Urothelium cell line (cell line): ENCODE results near the gene ASB14.
A peak's percentile ranks its signal among the peaks of the same experiment; 100 is the strongest.
"Not testable (repeated sequence)": the region's sequence is repeated elsewhere in the genome, so short reads cannot be mapped to it uniquely, and the experiment has no call there.

ENCODE experiments used
- DNase-seq: peaks from one replicate; pipeline ENCODE4 v3.0.0; 2011; ENCODE audit warnings: low spot score, mixed read lengths
- FAIRE-seq: peaks from 2 replicates; lab custom pipeline; 2011; peaks lifted over from hg19 to GRCh38; lab: Jason Lieb, UNC

ASB14 gene

GRCh38 chr3:57292159-57292896 lies at the start of gene ASB14:
Gene ASB14 (minus strand): TSS chr3:57292685. CDS start chr3:57292033, 652 bp downstream.
- DNase-seq (no peak), FAIRE-seq (no peak)

DNA sequence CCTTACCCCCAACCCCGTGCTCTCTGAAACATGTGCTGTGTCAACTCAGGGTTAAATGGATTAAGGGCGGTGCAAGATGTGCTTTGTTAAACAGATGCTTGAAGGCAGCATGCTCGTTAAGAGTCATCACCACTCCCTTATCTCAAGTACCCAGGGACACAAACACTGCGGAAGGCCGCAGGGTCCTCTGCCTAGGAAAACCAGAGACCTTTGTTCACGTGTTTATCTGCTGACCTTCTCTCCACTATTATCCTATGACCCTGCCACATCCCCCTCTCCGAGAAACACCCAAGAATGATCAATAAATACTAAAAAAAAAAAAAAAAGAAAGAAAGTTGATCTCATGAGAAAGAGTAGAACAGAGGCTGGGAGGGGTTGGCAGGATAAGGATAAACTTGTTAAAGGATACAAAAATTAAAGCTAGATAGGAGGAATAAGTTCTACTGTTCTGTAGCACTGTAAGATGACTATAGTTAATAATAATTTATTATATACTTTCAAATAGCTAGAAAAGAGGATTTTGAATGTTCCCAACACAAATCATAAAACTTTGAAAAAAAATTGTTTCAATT lies 46.7 kb upstream of the ASB14 start:
- FAIRE-seq, DNase-seq: not testable (repeated sequence)

- not testable (repeated sequence) for FAIRE-seq
These were observed 46.0 kb upstream of the ASB14 start for GRCh38 chr3:57338272-57339070.

GRCh38 chr3:57335283-57335938 lies 42.9 kb upstream of the ASB14 start:
- DNase-seq, result no peak
- FAIRE-seq, result no peak

More at GRCh38 chr3:57338272-57339070, 46.0 kb upstream of the ASB14 start:
- DNase-seq, result not testable (repeated sequence)

GRCh38 chr3:57331078-57331610 lies 38.7 kb upstream of the ASB14 start:
- DNase-seq, result no peak
- no peak for FAIRE-seq

- FAIRE-seq, DNase-seq: not testable (repeated sequence)
These were observed 34.0 kb upstream of the ASB14 start for GRCh38 chr3:57326498-57326897.

GRCh38 chr3:57314204-57314603 lies 21.7 kb upstream of the ASB14 start:
- no peak for FAIRE-seq

DNA sequence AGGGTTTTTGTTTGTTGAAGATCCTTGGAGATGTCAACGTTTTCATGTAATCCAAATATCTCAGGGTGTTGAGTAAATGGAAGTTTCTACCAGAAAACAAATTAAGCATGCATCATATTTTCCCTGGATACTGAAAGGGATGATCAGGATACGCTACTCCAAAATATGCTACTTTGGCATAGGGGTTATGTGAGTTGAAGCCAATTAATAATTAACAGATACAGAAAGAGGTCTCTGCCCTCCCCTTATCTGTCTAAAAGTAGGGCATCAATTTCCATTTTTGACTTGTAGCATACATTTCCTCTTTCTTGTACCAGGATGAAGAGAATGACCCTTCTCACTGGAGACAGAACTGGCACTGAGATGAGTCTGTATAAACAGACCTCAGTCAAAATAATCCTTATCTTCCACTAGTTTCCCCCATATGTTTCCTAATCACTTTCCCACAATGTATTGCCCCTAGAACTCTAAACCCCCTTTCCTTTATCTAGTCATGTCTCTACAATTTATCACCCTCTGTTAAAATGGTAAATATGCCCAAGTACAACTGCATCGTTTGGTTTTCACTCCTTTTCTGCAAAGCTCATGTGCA lies 17.4 kb upstream of the ASB14 start:
- DNase-seq (no peak), FAIRE-seq (no peak)

More at GRCh38 chr3:57314204-57314603, 21.7 kb upstream of the ASB14 start:
- DNase-seq, result no peak

GRCh38 chr3:57303520-57303919 lies 11.0 kb upstream of the ASB14 start:
- peak; percentile 29 for DNase-seq
- not testable (repeated sequence) for FAIRE-seq

- no peak for FAIRE-seq
- peak; percentile 68 for DNase-seq
These were observed 5.6 kb upstream of the ASB14 start for GRCh38 chr3:57298041-57298440.

GRCh38 chr3:57292897-57293526 lies 527 bp upstream of the ASB14 start:
- DNase-seq (no peak), FAIRE-seq (no peak)

DNA sequence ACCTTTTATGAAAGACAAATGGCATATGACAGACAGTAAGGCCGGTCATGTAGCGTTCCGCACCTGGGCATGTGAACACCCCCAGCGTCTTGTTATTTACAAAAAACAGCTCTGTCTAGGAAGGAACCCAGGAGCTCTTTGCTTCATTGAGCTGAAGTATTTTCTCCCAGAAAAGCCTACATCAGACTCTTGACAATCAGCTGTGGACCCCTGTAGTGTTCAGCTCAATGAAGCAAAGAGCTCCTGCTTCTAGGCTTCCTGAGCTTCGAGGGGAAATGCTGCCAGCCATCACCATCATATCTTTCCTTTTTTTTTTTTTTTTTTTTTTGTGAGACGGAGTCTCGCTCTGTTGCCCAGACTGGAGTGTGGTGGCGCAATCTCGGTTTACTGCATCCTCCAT lies 4.1 kb downstream of the ASB14 start:
- no peak for FAIRE-seq
- DNase-seq, result no peak

GRCh38 chr3:57287205-57287604 lies 5.3 kb downstream of the ASB14 start:
- DNase-seq (no peak), FAIRE-seq (no peak)

DNA sequence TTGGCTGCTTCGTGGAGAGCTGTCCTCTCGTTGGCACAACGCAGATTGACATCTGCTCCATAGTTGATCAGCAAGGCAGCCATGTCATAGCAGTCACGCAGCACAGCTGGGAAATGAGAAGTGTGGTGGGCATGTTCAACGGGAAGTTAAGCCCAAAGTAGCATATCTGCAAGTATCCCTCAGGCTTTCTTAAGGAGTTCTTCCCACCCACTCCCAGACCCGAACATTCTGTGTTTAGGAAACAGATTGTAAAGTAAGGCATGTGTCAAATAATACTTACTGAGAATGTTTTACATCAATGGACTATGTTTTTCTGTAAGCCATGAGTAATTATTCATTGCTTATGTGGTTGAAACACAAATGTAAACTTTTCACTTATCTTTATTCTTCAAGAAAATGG lies 9.2 kb downstream of the ASB14 start:
- DNase-seq (no peak), FAIRE-seq (peak; percentile 48)

GRCh38 chr3:57281715-57282114 lies 10.8 kb downstream of the ASB14 start:
- DNase-seq (no peak), FAIRE-seq (no peak)

GRCh38 chr3:57279685-57280084 lies 12.8 kb downstream of the ASB14 start:
- FAIRE-seq (no peak), DNase-seq (no peak)

GRCh38 chr3:57278237-57278636 lies 14.2 kb downstream of the ASB14 start:
- no peak for FAIRE-seq
- DNase-seq, result no peak

- DNase-seq, result no peak
- FAIRE-seq, result no peak
These were observed 17.1 kb downstream of the ASB14 start for GRCh38 chr3:57275393-57275792.

- no peak for DNase-seq
- FAIRE-seq, result no peak
These were observed 17.6 kb downstream of the ASB14 start for GRCh38 chr3:57274845-57275244.

DNA sequence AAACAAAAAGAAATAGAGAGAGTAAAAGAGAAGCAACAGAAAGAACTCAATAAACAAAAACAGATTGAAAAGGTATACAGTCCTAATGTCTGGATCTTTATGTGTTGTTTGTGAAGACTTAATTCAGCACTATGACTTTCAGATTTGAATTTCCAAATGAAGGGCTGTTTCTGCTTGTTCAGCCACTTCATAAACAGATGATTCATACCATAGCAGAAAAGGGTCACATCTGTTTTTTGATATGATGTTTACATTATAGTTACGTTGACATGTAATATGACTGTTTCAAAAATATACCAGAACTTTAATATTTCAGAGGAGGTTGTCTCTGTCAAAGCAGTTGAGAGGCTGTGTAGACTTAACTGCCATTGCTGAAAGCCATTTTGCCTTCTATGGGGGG lies 24.1 kb downstream of the ASB14 start:
- FAIRE-seq (no peak), DNase-seq (no peak)
